Measurements from ENCODE around the gene HDAC9. TPM values are rescaled to one million over a fixed set of nuclear protein-coding genes. Genes with fewer than 3 reads are reported as not detected.

Gene HDAC9
- total RNA-seq, 1 donor from 2014 or later, result 32.4 TPM

GRCh38 chr7:18890885-18891621 is 395.5 kb downstream of the HDAC9 start:
- no peak for DNase-seq (ENCODE audit: extremely low spot score in 2 of 2)
- Histone ChIP-seq H3K27me3 (no peaks in the 10 kb centered on the region), H3K4me1 (peaks cover 11% of the 10 kb centered on the region), H3K27ac (no peak overlapping the region), H3K4me3 (no peak overlapping the region), H3K9me3 (no peaks in the 10 kb centered on the region), H3K36me3 (no peaks in the 10 kb centered on the region)
- intact Hi-C loops (cut with DNase I), result no loop called here
- TF ChIP-seq POLR2A (IDR thresholded peaks at IDR 0.05), result no peak
- TF ChIP-seq CTCF (IDR thresholded peaks at IDR 0.05), result no peak
- no peak for TF ChIP-seq POLR2AphosphoS5 (IDR thresholded peaks at IDR 0.05; ENCODE audit: insufficient read depth in 1 of 2, low read depth in 1 of 2)

GRCh38 chr7:18893156-18893555 is 397.6 kb downstream of the HDAC9 start:
- TF ChIP-seq POLR2AphosphoS5 (IDR thresholded peaks at IDR 0.05; ENCODE audit: insufficient read depth in 1 of 2, low read depth in 1 of 2) (no peak), POLR2A (IDR thresholded peaks at IDR 0.05) (no peak), CTCF (IDR thresholded peaks at IDR 0.05) (no peak)
- DNase-seq (ENCODE audit: extremely low spot score in 2 of 2), result no peak
- intact Hi-C loops (cut with DNase I), result no loop called here
- Histone ChIP-seq H3K27me3 (no peaks in the 10 kb centered on the region), H3K36me3 (no peaks in the 10 kb centered on the region), H3K4me3 (no peak overlapping the region), H3K4me1 (peaks cover 11% of the 10 kb centered on the region), H3K27ac (no peak overlapping the region), H3K9me3 (no peaks in the 10 kb centered on the region)

- Histone ChIP-seq H3K36me3 (no peaks in the 10 kb centered on the region), H3K9me3 (no peaks in the 10 kb centered on the region), H3K27me3 (no peaks in the 10 kb centered on the region), H3K4me1 (peaks cover 11% of the 10 kb centered on the region), H3K4me3 (no peak overlapping the region), H3K27ac (no peak overlapping the region)
- no peak for TF ChIP-seq CTCF (IDR thresholded peaks at IDR 0.05)
- no peak for TF ChIP-seq POLR2A (IDR thresholded peaks at IDR 0.05)
- TF ChIP-seq POLR2AphosphoS5 (IDR thresholded peaks at IDR 0.05; ENCODE audit: insufficient read depth in 1 of 2, low read depth in 1 of 2), result no peak
- intact Hi-C loops (cut with DNase I), result no loop called here
- DNase-seq (ENCODE audit: extremely low spot score in 2 of 2), result no peak
Measured at GRCh38 chr7:18894155-18894554, 398.6 kb downstream of the HDAC9 start.

- H3K36me3 ChIP-seq, result no peaks in the 10 kb centered on the region
- no peaks in the 10 kb centered on the region for H3K9me3 ChIP-seq
- H3K27ac ChIP-seq, result no peak overlapping the region
- H3K4me1 ChIP-seq, result peaks cover 7% of the 10 kb centered on the region
- no peaks in the 10 kb centered on the region for H3K27me3 ChIP-seq
- no peak for TF ChIP-seq CTCF (IDR thresholded peaks at IDR 0.05)
- TF ChIP-seq POLR2AphosphoS5 (IDR thresholded peaks at IDR 0.05; ENCODE audit: insufficient read depth in 1 of 2, low read depth in 1 of 2), result no peak
- no peak for TF ChIP-seq POLR2A (IDR thresholded peaks at IDR 0.05)
- intact Hi-C loops (cut with DNase I), result no loop called here
- DNase-seq (ENCODE audit: extremely low spot score in 2 of 2), result no peak
- no peak overlapping the region for H3K4me3 ChIP-seq
Measured at GRCh38 chr7:18895456-18895855, 399.9 kb downstream of the HDAC9 start.

- no peak overlapping the region for H3K27ac ChIP-seq
- intact Hi-C loops (cut with DNase I), result no loop called here
- no peak for DNase-seq (ENCODE audit: extremely low spot score in 2 of 2)
- H3K4me1 ChIP-seq, result peaks cover under 1% of the 10 kb centered on the region
- H3K27me3 ChIP-seq, result no peaks in the 10 kb centered on the region
- TF ChIP-seq POLR2AphosphoS5 (IDR thresholded peaks at IDR 0.05; ENCODE audit: insufficient read depth in 1 of 2, low read depth in 1 of 2) (no peak), CTCF (IDR thresholded peaks at IDR 0.05) (no peak), POLR2A (IDR thresholded peaks at IDR 0.05) (no peak)
- H3K9me3 ChIP-seq, result no peaks in the 10 kb centered on the region
- no peak overlapping the region for H3K4me3 ChIP-seq
- H3K36me3 ChIP-seq, result no peaks in the 10 kb centered on the region
Measured at GRCh38 chr7:18896343-18896975, 400.9 kb downstream of the HDAC9 start.

All from vagina (tissue), 2 donors.